ENCODE data around the gene S1PR3.

DNA sequence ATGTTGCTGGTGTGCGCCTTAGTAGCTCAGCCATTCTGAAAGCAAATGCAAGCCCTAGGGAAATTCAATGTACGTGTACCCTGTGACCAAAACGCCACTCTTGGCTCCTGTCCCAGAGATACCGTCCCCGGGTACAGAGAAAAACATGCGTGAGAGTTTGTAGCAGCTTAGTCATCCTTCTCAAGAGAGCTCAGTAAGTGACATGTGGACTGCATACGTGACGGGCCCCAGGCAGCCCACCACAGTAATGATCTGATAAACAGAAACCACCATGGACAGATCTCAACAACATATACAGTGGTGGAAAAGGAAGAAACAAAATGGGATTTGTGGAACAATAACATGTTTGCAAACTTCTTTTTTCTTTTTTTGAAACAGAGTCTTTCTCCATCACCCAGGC, 45.1 kb downstream of the S1PR3 start:
- TF ChIP-seq CTCF (conservative IDR thresholded peaks at IDR 0.05; ENCODE audit: low read depth, low read length) (no peak), EZH2phosphoT487 (IDR thresholded peaks at IDR 0.05; ENCODE audit: borderline replicate concordance, low read length) (no peak)
